ENCODE measurements around the gene OCRL.

Gene OCRL

GRCh38 chrX:129599996-129600395 lies 59.9 kb downstream of the OCRL start:
- no peak for TF ChIP-seq FOXM1 (IDR thresholded peaks at IDR 0.05; ENCODE audit: borderline replicate concordance, low read depth)
- no peak for TF ChIP-seq EGR1 (IDR thresholded peaks at IDR 0.05)
- TF ChIP-seq REST (IDR thresholded peaks at IDR 0.05; ENCODE audit: low read depth): no peak
- no peak for TF ChIP-seq RAD21 (IDR thresholded peaks at IDR 0.05; ENCODE audit: low read depth)
- no peak for TF ChIP-seq ZBTB7A (IDR thresholded peaks at IDR 0.05; ENCODE audit: low read depth)
- TF ChIP-seq CREB1 (IDR thresholded peaks at IDR 0.05; ENCODE audit: low read depth): no peak
- no peak for TF ChIP-seq NFIC (IDR thresholded peaks at IDR 0.05)
- no peak for TF ChIP-seq USF1 (IDR thresholded peaks at IDR 0.05)
- TF ChIP-seq EP300 (IDR thresholded peaks at IDR 0.05; ENCODE audit: borderline replicate concordance): no peak
- no peak for TF ChIP-seq YY1 (IDR thresholded peaks at IDR 0.05; ENCODE audit: low read depth)
- no peak for TF ChIP-seq TCF12 (IDR thresholded peaks at IDR 0.05; ENCODE audit: low read depth)
- no peak for TF ChIP-seq TEAD4 (IDR thresholded peaks at IDR 0.05)
- TF ChIP-seq TAF1 (IDR thresholded peaks at IDR 0.05; ENCODE audit: low read depth): no peak
- TF ChIP-seq MAX (IDR thresholded peaks at IDR 0.05): no peak
- TF ChIP-seq CEBPB (IDR thresholded peaks at IDR 0.05): no peak

- TF ChIP-seq FOXM1 (IDR thresholded peaks at IDR 0.05; ENCODE audit: borderline replicate concordance, low read depth) (no peak), RAD21 (IDR thresholded peaks at IDR 0.05; ENCODE audit: low read depth) (0 out of 2 replicates have a peak, but pooled peaks have one; percentile 8)
Observed at GRCh38 chrX:129600981-129601424, 60.9 kb downstream of the OCRL start.

GRCh38 chrX:129606918-129607317 lies 66.9 kb downstream of the OCRL start:
- TF ChIP-seq MAX (IDR thresholded peaks at IDR 0.05) (no peak), CEBPB (IDR thresholded peaks at IDR 0.05) (no peak), RAD21 (IDR thresholded peaks at IDR 0.05; ENCODE audit: low read depth) (peak; percentile 80)

- TF ChIP-seq NFIC (IDR thresholded peaks at IDR 0.05) (no peak), FOXM1 (IDR thresholded peaks at IDR 0.05; ENCODE audit: borderline replicate concordance, low read depth) (no peak), TAF1 (IDR thresholded peaks at IDR 0.05; ENCODE audit: low read depth) (no peak), CEBPB (IDR thresholded peaks at IDR 0.05) (no peak), TEAD4 (IDR thresholded peaks at IDR 0.05) (no peak), EGR1 (IDR thresholded peaks at IDR 0.05) (no peak), EP300 (IDR thresholded peaks at IDR 0.05; ENCODE audit: borderline replicate concordance) (no peak), TCF12 (IDR thresholded peaks at IDR 0.05; ENCODE audit: low read depth) (no peak), CREB1 (IDR thresholded peaks at IDR 0.05; ENCODE audit: low read depth) (no peak)
Observed at GRCh38 chrX:129608496-129608895, 68.4 kb downstream of the OCRL start.

GRCh38 chrX:129609395-129609794 lies 69.3 kb downstream of the OCRL start:
- TF ChIP-seq EP300 (IDR thresholded peaks at IDR 0.05; ENCODE audit: borderline replicate concordance): no peak
- no peak for TF ChIP-seq CEBPB (IDR thresholded peaks at IDR 0.05)
- TF ChIP-seq FOXM1 (IDR thresholded peaks at IDR 0.05; ENCODE audit: borderline replicate concordance, low read depth): no peak

- TF ChIP-seq CEBPB (IDR thresholded peaks at IDR 0.05) (no peak), TAF1 (IDR thresholded peaks at IDR 0.05; ENCODE audit: low read depth) (no peak), YY1 (IDR thresholded peaks at IDR 0.05; ENCODE audit: low read depth) (no peak), TEAD4 (IDR thresholded peaks at IDR 0.05) (no peak), TCF12 (IDR thresholded peaks at IDR 0.05; ENCODE audit: low read depth) (no peak), CREB1 (IDR thresholded peaks at IDR 0.05; ENCODE audit: low read depth) (no peak), NFIC (IDR thresholded peaks at IDR 0.05) (no peak), REST (IDR thresholded peaks at IDR 0.05; ENCODE audit: low read depth) (no peak), USF1 (IDR thresholded peaks at IDR 0.05) (no peak), EGR1 (IDR thresholded peaks at IDR 0.05) (no peak), ZBTB7A (IDR thresholded peaks at IDR 0.05; ENCODE audit: low read depth) (no peak), MAX (IDR thresholded peaks at IDR 0.05) (no peak), EP300 (IDR thresholded peaks at IDR 0.05; ENCODE audit: borderline replicate concordance) (no peak), FOXM1 (IDR thresholded peaks at IDR 0.05; ENCODE audit: borderline replicate concordance, low read depth) (no peak), RAD21 (IDR thresholded peaks at IDR 0.05; ENCODE audit: low read depth) (no peak)
Observed at GRCh38 chrX:129612396-129612795, 72.3 kb downstream of the OCRL start.
